ENCODE data around the gene RPL21.

DNA sequence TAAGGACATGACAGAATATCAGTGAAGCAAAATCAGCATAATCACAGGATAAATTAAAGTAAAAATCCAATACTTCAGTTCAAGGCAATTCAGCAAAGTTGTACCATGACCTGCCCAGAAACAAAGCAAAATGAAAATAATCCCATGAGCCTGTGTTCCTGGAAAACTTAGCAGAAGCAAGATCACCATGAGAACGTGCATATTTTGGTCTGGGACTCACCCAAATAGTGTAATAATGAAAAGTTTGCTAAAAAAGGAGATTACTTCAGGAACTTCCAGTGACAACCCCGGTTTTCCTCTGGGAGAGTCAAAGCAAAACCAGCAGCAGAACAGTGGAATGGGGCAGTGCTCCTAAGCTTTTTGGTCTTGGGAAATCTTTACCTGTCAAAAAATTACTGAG, 14.9 kb upstream of the RPL21 start:
- TF ChIP-seq, protein P1, sequence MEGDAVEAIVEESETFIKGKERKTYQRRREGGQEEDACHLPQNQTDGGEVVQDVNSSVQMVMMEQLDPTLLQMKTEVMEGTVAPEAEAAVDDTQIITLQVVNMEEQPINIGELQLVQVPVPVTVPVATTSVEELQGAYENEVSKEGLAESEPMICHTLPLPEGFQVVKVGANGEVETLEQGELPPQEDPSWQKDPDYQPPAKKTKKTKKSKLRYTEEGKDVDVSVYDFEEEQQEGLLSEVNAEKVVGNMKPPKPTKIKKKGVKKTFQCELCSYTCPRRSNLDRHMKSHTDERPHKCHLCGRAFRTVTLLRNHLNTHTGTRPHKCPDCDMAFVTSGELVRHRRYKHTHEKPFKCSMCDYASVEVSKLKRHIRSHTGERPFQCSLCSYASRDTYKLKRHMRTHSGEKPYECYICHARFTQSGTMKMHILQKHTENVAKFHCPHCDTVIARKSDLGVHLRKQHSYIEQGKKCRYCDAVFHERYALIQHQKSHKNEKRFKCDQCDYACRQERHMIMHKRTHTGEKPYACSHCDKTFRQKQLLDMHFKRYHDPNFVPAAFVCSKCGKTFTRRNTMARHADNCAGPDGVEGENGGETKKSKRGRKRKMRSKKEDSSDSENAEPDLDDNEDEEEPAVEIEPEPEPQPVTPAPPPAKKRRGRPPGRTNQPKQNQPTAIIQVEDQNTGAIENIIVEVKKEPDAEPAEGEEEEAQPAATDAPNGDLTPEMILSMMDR (IDR thresholded peaks at IDR 0.05) = no peak
- no peak for TF ChIP-seq POLR2A (IDR thresholded peaks at IDR 0.05)

Data from body of pancreas (tissue), 4 donors.